ENCODE measurements around the gene KCNC1. TPM values are rescaled to one million over a fixed set of nuclear protein-coding genes. Genes with fewer than 3 reads are reported as not detected.

The KCNC1 gene
- polyA plus RNA-seq, 6 donors from 2014 or later = 0.13 TPM; not detected in 5

Other genes with a start within 250 kb of the KCNC1 start
- not detected for gene USH1C, start 190.4 kb upstream of the KCNC1 start, polyA plus RNA-seq (ENCODE audit: low read depth in 6 of 6)
- gene OTOG, start 187.5 kb upstream of the KCNC1 start, polyA plus RNA-seq (ENCODE audit: low read depth in 6 of 6) = not detected
- not detected for gene MYOD1, start 15.2 kb upstream of the KCNC1 start, polyA plus RNA-seq (ENCODE audit: low read depth in 6 of 6)

Measured in naive B cell (primary cell).